Measurements from ENCODE around the gene MAP3K14. TPM values are rescaled to one million over a fixed set of nuclear protein-coding genes. Genes with fewer than 3 reads are reported as not detected.

The MAP3K14 gene
- total and polyA plus RNA-seq, 12 donors, result 6.7 to 24.1 (median 12.6) TPM

DNA sequence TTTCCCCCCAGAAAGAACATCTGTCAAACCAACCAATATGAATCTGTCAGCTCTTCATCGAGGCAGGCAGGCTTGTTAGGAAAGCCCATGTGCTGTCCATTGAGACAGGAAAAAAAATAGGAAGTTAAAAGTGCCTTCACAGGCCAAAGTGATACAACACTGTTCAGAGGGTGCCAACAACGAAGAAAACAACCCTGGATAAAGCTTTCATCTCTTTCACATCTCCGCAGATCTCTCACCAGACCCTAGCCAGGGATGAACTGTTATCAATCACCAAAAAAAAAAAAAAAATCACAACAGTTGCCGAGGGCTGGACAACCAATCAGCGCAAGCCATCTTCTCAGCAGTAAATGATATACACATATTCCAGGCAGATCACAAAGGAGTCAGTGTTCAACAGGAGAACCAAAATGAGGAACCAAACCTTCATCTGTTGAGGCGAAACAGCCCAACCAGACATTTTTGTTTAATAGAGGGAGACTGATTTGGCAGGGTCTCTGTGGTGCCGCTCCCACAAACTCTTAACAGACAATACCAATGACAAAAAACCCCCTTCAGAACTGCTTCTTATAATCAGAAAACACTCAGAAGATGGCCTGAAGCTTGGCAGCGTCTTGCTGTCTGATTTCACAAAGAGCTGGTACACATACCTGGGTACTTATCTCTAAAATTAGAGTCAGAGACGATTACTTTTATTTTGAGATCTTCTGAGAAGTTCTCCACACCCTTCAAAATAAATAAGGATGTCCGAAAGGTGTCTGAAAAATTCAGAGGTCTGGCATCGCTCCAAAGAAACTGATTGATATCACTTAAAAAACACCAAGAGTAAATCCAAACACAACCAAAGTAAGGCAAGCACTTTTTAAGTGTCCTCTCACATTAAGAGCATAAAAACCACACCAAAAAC, 1.8 kb downstream of the MAP3K14 start:
- Histone ChIP-seq H3K27ac (peak overlapping the region in 9 of 10 donors; percentile 91 to 98 (median 96)), H3K27me3 (no peaks in the 10 kb centered on the region), H3K4me1 (peaks cover 25 to 74% (median 66%) of the 10 kb centered on the region in 9 donors), H3K36me3 (peaks cover 0 to 18% (median 0%) of the 10 kb centered on the region in 9 donors), H3K4me3 (peak overlapping the region; percentile 0 to 95 (median 81)), H3K9me3 (no peaks in the 10 kb centered on the region)
- intact Hi-C loops (cut with DNase I), result loop anchor here in 9 of 10 donors (1.0 to 10.0 kb wide), 9 partner anchors 36 to 170 kb away; partner anchors contain the start of genes FMNL1 (in 1 of the 9) and HEXIM1 (in 1 of the 9)
- WGBS, 2 donors, result 31 to 41% methylated on average over 11 of the region's 11 CpGs
- no peak for ATAC-seq
- TF ChIP-seq, protein P1, sequence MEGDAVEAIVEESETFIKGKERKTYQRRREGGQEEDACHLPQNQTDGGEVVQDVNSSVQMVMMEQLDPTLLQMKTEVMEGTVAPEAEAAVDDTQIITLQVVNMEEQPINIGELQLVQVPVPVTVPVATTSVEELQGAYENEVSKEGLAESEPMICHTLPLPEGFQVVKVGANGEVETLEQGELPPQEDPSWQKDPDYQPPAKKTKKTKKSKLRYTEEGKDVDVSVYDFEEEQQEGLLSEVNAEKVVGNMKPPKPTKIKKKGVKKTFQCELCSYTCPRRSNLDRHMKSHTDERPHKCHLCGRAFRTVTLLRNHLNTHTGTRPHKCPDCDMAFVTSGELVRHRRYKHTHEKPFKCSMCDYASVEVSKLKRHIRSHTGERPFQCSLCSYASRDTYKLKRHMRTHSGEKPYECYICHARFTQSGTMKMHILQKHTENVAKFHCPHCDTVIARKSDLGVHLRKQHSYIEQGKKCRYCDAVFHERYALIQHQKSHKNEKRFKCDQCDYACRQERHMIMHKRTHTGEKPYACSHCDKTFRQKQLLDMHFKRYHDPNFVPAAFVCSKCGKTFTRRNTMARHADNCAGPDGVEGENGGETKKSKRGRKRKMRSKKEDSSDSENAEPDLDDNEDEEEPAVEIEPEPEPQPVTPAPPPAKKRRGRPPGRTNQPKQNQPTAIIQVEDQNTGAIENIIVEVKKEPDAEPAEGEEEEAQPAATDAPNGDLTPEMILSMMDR (IDR thresholded peaks at IDR 0.05), result no peak
- no peak for DNase-seq

DNA sequence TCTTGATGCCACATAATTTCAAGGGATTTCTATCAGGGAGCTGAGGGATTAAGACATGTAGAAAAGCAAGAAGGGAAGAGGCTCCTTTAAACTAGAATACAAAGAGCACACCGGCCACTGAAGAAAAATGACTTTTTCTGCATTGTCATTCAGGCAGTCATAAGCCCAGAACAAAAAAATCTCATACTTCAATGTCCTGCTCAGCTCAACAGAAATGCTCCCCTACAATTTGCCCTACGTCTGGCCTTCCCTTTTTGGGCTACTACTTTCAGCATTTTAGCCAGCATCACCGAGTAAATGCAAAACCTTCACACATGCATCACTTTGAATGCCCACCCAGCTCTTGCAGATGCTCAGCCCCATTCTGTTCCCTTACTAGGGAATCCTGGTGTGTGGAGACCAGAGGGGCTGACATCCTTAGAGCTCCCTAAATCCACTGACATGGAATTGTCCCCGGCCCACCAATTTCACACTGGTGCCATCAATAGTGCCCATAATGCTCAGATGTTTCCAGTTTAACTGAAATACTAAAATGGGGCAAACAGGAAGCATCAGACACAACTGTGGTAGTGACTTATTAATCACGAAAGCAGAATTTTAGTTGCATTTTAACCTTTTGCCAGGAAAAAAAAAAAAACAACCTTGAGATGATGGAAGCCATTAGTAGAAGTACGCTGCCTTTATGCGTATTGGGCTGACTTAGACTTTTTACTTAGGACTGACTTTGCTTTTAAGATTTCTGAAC, 2.7 kb downstream of the MAP3K14 start:
- Histone ChIP-seq H3K9me3 (no peaks in the 10 kb centered on the region), H3K4me1 (peaks cover 25 to 81% (median 74%) of the 10 kb centered on the region in 9 donors), H3K27ac (peak overlapping the region in 9 of 10 donors; percentile 81 to 98 (median 96)), H3K27me3 (no peaks in the 10 kb centered on the region), H3K36me3 (peaks cover 0 to 26% (median 0%) of the 10 kb centered on the region in 9 donors), H3K4me3 (peak overlapping the region in 8 of 10 donors; percentile 74 to 95 (median 84))
- intact Hi-C loops (cut with DNase I), result loop anchor here in 9 of 10 donors (2.0 to 10.0 kb wide), 7 partner anchors 35 to 169 kb away; partner anchors contain the start of genes FMNL1 (in 1 of the 9) and HEXIM1 (in 1 of the 9)
- DNase-seq (no peak), ATAC-seq (no peak)
- 57 to 59% methylated on average over 7 of the region's 7 CpGs for WGBS, 2 donors
- TF ChIP-seq, protein P1 (IDR thresholded peaks at IDR 0.05), result no peak

DNA sequence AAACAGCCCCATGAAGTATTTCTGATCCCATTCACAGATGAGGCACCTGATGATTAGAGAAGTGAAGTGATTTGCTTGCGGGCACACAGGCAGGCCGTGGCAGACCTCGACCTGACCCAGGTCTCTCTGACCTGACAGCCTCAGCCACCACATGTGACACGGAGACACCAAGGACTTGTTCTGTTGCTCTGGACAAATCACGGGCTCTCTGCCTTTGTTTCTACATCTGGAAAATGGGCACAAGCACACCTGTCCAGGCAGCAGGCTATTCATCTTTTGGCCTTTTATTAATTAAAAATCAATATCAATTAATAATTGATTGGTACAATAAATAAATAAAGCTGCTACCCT, 3.4 kb downstream of the MAP3K14 start:
- Histone ChIP-seq H3K4me3 (peak overlapping the region in 2 of 10 donors; percentile 89 to 95), H3K27me3 (no peaks in the 10 kb centered on the region), H3K4me1 (peaks cover 25 to 87% (median 81%) of the 10 kb centered on the region in 9 donors), H3K9me3 (no peaks in the 10 kb centered on the region), H3K36me3 (peaks cover 0 to 33% (median 0%) of the 10 kb centered on the region in 9 donors), H3K27ac (peak overlapping the region in 9 of 10 donors; percentile 81 to 98 (median 96))
- ATAC-seq (no peak), DNase-seq (no peak)
- TF ChIP-seq, protein P1 (IDR thresholded peaks at IDR 0.05), result no peak
- 58 to 70% methylated on average over 5 of the region's 5 CpGs for WGBS, 2 donors
- intact Hi-C loops (cut with DNase I), result loop anchor here in 7 of 10 donors (2.0 to 10.0 kb wide), 6 partner anchors 36 to 169 kb away; partner anchors contain the start of genes FMNL1 (in 1 of the 7) and HEXIM1 (in 1 of the 7)
